Left ventricle myocardium inferior (tissue), 1 donor: Measurements from ENCODE around the gene SPARC. TPM values are rescaled to one million over a fixed set of nuclear protein-coding genes. Genes with fewer than 3 reads are reported as not detected.

Source experiments
- DNase-seq: peaks from one replicate; pipeline ENCODE4 v3.0.0-alpha.2; 2020
- H3K27ac ChIP-seq: fragments of 200-600 bp; replicated peaks from 2 replicates; pipeline ENCODE4 v1.8.0; 2021
- H3K27me3 ChIP-seq: fragments of 200-600 bp; 2 replicates; pipeline ENCODE4 v1.8.0; 2021; ENCODE audit warnings: low read depth
- H3K36me3 ChIP-seq: fragments of 200-600 bp; 2 replicates; pipeline ENCODE4 v1.8.0; 2021
- H3K4me1 ChIP-seq: fragments of 200-600 bp; 2 replicates; pipeline ENCODE4 v1.8.0; 2021
- H3K4me3 ChIP-seq: fragments of 200-600 bp; 2 replicates; pipeline ENCODE4 v1.8.0; 2021; ENCODE audit warnings: mild to moderate bottlenecking, moderate library complexity
- H3K9me3 ChIP-seq: fragments of 200-600 bp; replicated peaks from 2 replicates; pipeline ENCODE4 v1.8.0; 2021
- CTCF ChIP-seq: fragments of 200-600 bp; IDR thresholded peaks from 2 replicates; pipeline ENCODE4 v1.8.0; 2021; ENCODE audit warnings: antibody characterized with exemption, mild to moderate bottlenecking, borderline replicate concordance
- intact Hi-C: fragments of 100-400 bp; cut with micrococcal nuclease; formaldehyde crosslinking; loops from one replicate; pipeline ENCODE4 v1.11.0; 2022
- total RNA-seq: library from RNA; stranded (reverse); fragmentation: NEBNext Ultra II Directional; extraction: Animal tissue kit (Norgen Biotek cat#: 25700); gene quantifications from one replicate; pipeline ENCODE4 v1.2.1, GENCODE V29; 2021
- donor health status: DM: no; HTN: yes; CAD: no; lungs with severe emphysema.

The SPARC gene
- total RNA-seq, 1 donor from 2014 or later: 477 TPM

- Histone ChIP-seq H3K4me1 (peaks cover 65% of the 10 kb centered on the region), H3K4me3 (no peak overlapping the region), H3K36me3 (peaks cover 35% of the 10 kb centered on the region), H3K27ac (peak overlapping the region; percentile 93), H3K27me3 (no peaks in the 10 kb centered on the region), H3K9me3 (no peaks in the 10 kb centered on the region)
- TF ChIP-seq CTCF: no peak
- no peak for DNase-seq
- intact Hi-C loops: loop anchor here (5.0 kb wide), 1 partner anchor 81 kb away; no protein-coding TSS in a partner anchor
These were observed 25.9 kb downstream of the SPARC start for GRCh38 chr5:151660616-151661495.

GRCh38 chr5:151659001-151659754 lies 27.5 kb downstream of the SPARC start:
- Histone ChIP-seq H3K4me1 (peaks cover 49% of the 10 kb centered on the region), H3K27me3 (no peaks in the 10 kb centered on the region), H3K27ac (peak overlapping the region; percentile 93), H3K4me3 (no peak overlapping the region), H3K9me3 (no peaks in the 10 kb centered on the region), H3K36me3 (peaks cover 23% of the 10 kb centered on the region)
- intact Hi-C loops: no loop called here
- TF ChIP-seq CTCF: peak; percentile 94
- DNase-seq: peak; percentile 79

- peaks cover 28% of the 10 kb centered on the region for H3K4me1 ChIP-seq
- H3K4me3 ChIP-seq: no peak overlapping the region
- DNase-seq: no peak
- no peak for TF ChIP-seq CTCF
- H3K9me3 ChIP-seq: no peaks in the 10 kb centered on the region
- no peaks in the 10 kb centered on the region for H3K27me3 ChIP-seq
- intact Hi-C loops: no loop called here
- peaks cover 6% of the 10 kb centered on the region for H3K36me3 ChIP-seq
- H3K27ac ChIP-seq: no peak overlapping the region
These were observed 29.6 kb downstream of the SPARC start for GRCh38 chr5:151657114-151657513.

GRCh38 chr5:151656311-151656710 lies 30.4 kb downstream of the SPARC start:
- intact Hi-C loops: no loop called here
- no peak overlapping the region for H3K27ac ChIP-seq
- DNase-seq: no peak

More at GRCh38 chr5:151656311-151656710, 30.4 kb downstream of the SPARC start:
- no peaks in the 10 kb centered on the region for H3K9me3 ChIP-seq
- H3K27me3 ChIP-seq: no peaks in the 10 kb centered on the region
- no peaks in the 10 kb centered on the region for H3K36me3 ChIP-seq
- TF ChIP-seq CTCF: no peak
- peaks cover 22% of the 10 kb centered on the region for H3K4me1 ChIP-seq
- H3K4me3 ChIP-seq: no peak overlapping the region
